ENCODE data around the gene MEGF9.

Gene MEGF9

GRCh38 chr9:120708526-120709224 is 5.6 kb downstream of the MEGF9 start:
- H4K20me1 ChIP-seq (ENCODE audit: insufficient read depth), result no peaks in the 10 kb centered on the region
- peaks cover 20% of the 10 kb centered on the region; the same call in 1 of the 2 replicates for H3K79me2 ChIP-seq (ENCODE audit: insufficient read depth, low read depth)
- H2AFZ ChIP-seq (ENCODE audit: low read depth), result no peak overlapping the region
- H3K4me1 ChIP-seq (ENCODE audit: low read depth, poor library complexity, severe bottlenecking), result peaks cover 53% of the 10 kb centered on the region
- peak overlapping the region; percentile 9; the same call in 1 of the 2 replicates for H3K4me2 ChIP-seq
- no peaks in the 10 kb centered on the region for H3K36me3 ChIP-seq (ENCODE audit: insufficient read depth)
- H3K9ac ChIP-seq, result no peak overlapping the region
- TF ChIP-seq CTCF (conservative IDR thresholded peaks at IDR 0.05; ENCODE audit: low read depth, low read length), result no peak
- H3K27ac ChIP-seq, result no peak overlapping the region
- no peak overlapping the region for H3K4me3 ChIP-seq (IDR thresholded peaks at IDR 0.05; ENCODE audit: insufficient read depth, low read depth, low read length)
- H3K27me3 ChIP-seq (ENCODE audit: insufficient read depth, low read depth), result no peaks in the 10 kb centered on the region

GRCh38 chr9:120707170-120707569 is 7.1 kb downstream of the MEGF9 start:
- Histone ChIP-seq H3K36me3 (ENCODE audit: insufficient read depth) (no peaks in the 10 kb centered on the region), H3K4me3 (IDR thresholded peaks at IDR 0.05; ENCODE audit: insufficient read depth, low read depth, low read length) (no peak overlapping the region), H3K4me2 (no peak overlapping the region), H3K4me1 (ENCODE audit: low read depth, poor library complexity, severe bottlenecking) (peaks cover 40% of the 10 kb centered on the region), H3K27me3 (ENCODE audit: insufficient read depth, low read depth) (no peaks in the 10 kb centered on the region), H3K79me2 (ENCODE audit: insufficient read depth, low read depth) (peaks cover 20% of the 10 kb centered on the region; the same call in 1 of the 2 replicates), H3K27ac (no peak overlapping the region), H3K9ac (no peak overlapping the region), H2AFZ (ENCODE audit: low read depth) (no peak overlapping the region), H4K20me1 (ENCODE audit: insufficient read depth) (no peaks in the 10 kb centered on the region)
- no peak for TF ChIP-seq CTCF (conservative IDR thresholded peaks at IDR 0.05; ENCODE audit: low read depth, low read length)

- no peak overlapping the region for H3K4me2 ChIP-seq
Measured at GRCh38 chr9:120705174-120705573, 9.1 kb downstream of the MEGF9 start.

GRCh38 chr9:120702075-120702474 is 12.2 kb downstream of the MEGF9 start:
- H3K36me3 ChIP-seq (ENCODE audit: insufficient read depth), result no peaks in the 10 kb centered on the region

More at GRCh38 chr9:120705174-120705573, 9.1 kb downstream of the MEGF9 start:
- Histone ChIP-seq H3K79me2 (ENCODE audit: insufficient read depth, low read depth) (peaks cover 11% of the 10 kb centered on the region; the same call in 1 of the 2 replicates), H2AFZ (ENCODE audit: low read depth) (no peak overlapping the region), H3K36me3 (ENCODE audit: insufficient read depth) (no peaks in the 10 kb centered on the region), H3K27ac (no peak overlapping the region), H3K4me1 (ENCODE audit: low read depth, poor library complexity, severe bottlenecking) (peaks cover 21% of the 10 kb centered on the region), H3K9ac (no peak overlapping the region), H4K20me1 (ENCODE audit: insufficient read depth) (no peaks in the 10 kb centered on the region), H3K27me3 (ENCODE audit: insufficient read depth, low read depth) (no peaks in the 10 kb centered on the region), H3K4me3 (IDR thresholded peaks at IDR 0.05; ENCODE audit: insufficient read depth, low read depth, low read length) (no peak overlapping the region)
- TF ChIP-seq CTCF (conservative IDR thresholded peaks at IDR 0.05; ENCODE audit: low read depth, low read length), result no peak

More at GRCh38 chr9:120702075-120702474, 12.2 kb downstream of the MEGF9 start:
- Histone ChIP-seq H3K27ac (no peak overlapping the region), H3K27me3 (ENCODE audit: insufficient read depth, low read depth) (no peaks in the 10 kb centered on the region), H3K4me3 (IDR thresholded peaks at IDR 0.05; ENCODE audit: insufficient read depth, low read depth, low read length) (no peak overlapping the region), H3K4me1 (ENCODE audit: low read depth, poor library complexity, severe bottlenecking) (peaks cover 7% of the 10 kb centered on the region), H3K4me2 (no peak overlapping the region), H3K9ac (no peak overlapping the region), H2AFZ (ENCODE audit: low read depth) (no peak overlapping the region), H3K79me2 (ENCODE audit: insufficient read depth, low read depth) (no peaks in the 10 kb centered on the region), H4K20me1 (ENCODE audit: insufficient read depth) (no peaks in the 10 kb centered on the region)
- no peak for TF ChIP-seq CTCF (conservative IDR thresholded peaks at IDR 0.05; ENCODE audit: low read depth, low read length)
